Measurements from ENCODE around the gene RAB15. TPM values are rescaled to one million over a fixed set of nuclear protein-coding genes. Genes with fewer than 3 reads are reported as not detected.

Gene RAB15
- total and polyA plus RNA-seq, 9 of the 15 experiments (the other 6 are each of a cell fraction or from before 2014, with no cell fraction given), result 0.09 to 0.30 (median 0.16) TPM; not detected in 2

GRCh38 chr14:64974563-64974962, 2.4 kb upstream of the RAB15 start:
- in situ Hi-C loops (cut with MboI) (no loop called here), intact Hi-C loops (cut with micrococcal nuclease) (no loop called here)
- H3K9ac ChIP-seq (ENCODE audit: insufficient read depth in 1 of 2, low read depth in 2 of 2, low read length in 2 of 2), result no peak overlapping the region
- no peaks in the 10 kb centered on the region for H3K79me2 ChIP-seq (ENCODE audit: control insufficient read depth, insufficient read depth, low read length)
- no peak overlapping the region for H2AFZ ChIP-seq (ENCODE audit: low read depth, low read length)
- no TSS peak for BruUV-seq (replicated peaks)
- CTCF ChIA-PET (ENCODE audit: low intra/inter-chr PET ratio), result no interaction called here
- TF ChIP-seq ZNF57 (CRISPR knock-in tag; IDR thresholded peaks at IDR 0.05), result no peak
- no peaks in the 10 kb centered on the region for H3K36me3 ChIP-seq (ENCODE audit: control insufficient read depth, insufficient read depth, low read length)
- no peak for ATAC-seq
- H3K27ac ChIP-seq (ENCODE audit: extremely low read depth, low read depth, low read length), result no peak overlapping the region
- POLR2A ChIA-PET, result interaction anchor here (0.6 kb wide), 2 partner anchors 228 to 424 kb away, joined by 3 read pairs; no protein-coding TSS in a partner anchor
- H3K9me3 ChIP-seq (replicated peaks; ENCODE audit: control insufficient read depth, insufficient read depth, low read depth, low read length), result no peaks in the 10 kb centered on the region
- peaks cover 0 to 13% of the 10 kb centered on the region in 2 experiments; a peak in 2 of 5 replicates for H3K4me1 ChIP-seq (replicated peaks in 1 of 2; ENCODE audit: control insufficient read depth in 2 of 2, insufficient read depth in 2 of 2, low read length in 2 of 2)
- FAIRE-seq, result no peak
- H3K9me1 ChIP-seq (ENCODE audit: control insufficient read depth, insufficient read depth, low read length), result no peaks in the 10 kb centered on the region
- DNase-seq (ENCODE audit: extremely low read depth in 1 of 4, low spot score in 3 of 4), result no peak
- no peak overlapping the region for H3K4me2 ChIP-seq (ENCODE audit: insufficient read depth, low read length)
- 38% methylated on average over 8 of the region's 8 CpGs for WGBS (ENCODE audit: insufficient coverage, low coverage, missing lambda C conversion rate)
- H4K20me1 ChIP-seq (replicated peaks; ENCODE audit: control insufficient read depth, insufficient read depth, low read length), result no peaks in the 10 kb centered on the region
- H3K27me3 ChIP-seq (ENCODE audit: control insufficient read depth in 2 of 2, insufficient read depth in 2 of 2, low read length in 2 of 2), result peaks cover 4 to 41% of the 10 kb centered on the region in 2 experiments; a peak in 3 of 5 replicates
- no peak overlapping the region for H3K4me3 ChIP-seq

- Histone ChIP-seq H3K4me1 (replicated peaks in 1 of 2; ENCODE audit: control insufficient read depth in 2 of 2, insufficient read depth in 2 of 2, low read length in 2 of 2) (peaks cover 0 to 13% of the 10 kb centered on the region in 2 experiments; a peak in 2 of 5 replicates), H3K4me2 (ENCODE audit: insufficient read depth, low read length) (no peak overlapping the region), H3K9me1 (ENCODE audit: control insufficient read depth, insufficient read depth, low read length) (no peaks in the 10 kb centered on the region), H3K36me3 (ENCODE audit: control insufficient read depth, insufficient read depth, low read length) (no peaks in the 10 kb centered on the region), H3K9ac (ENCODE audit: insufficient read depth in 1 of 2, low read depth in 2 of 2, low read length in 2 of 2) (no peak overlapping the region), H3K27ac (ENCODE audit: extremely low read depth, low read depth, low read length) (no peak overlapping the region), H4K20me1 (replicated peaks; ENCODE audit: control insufficient read depth, insufficient read depth, low read length) (no peaks in the 10 kb centered on the region), H3K4me3 (no peak overlapping the region), H3K27me3 (ENCODE audit: control insufficient read depth in 2 of 2, insufficient read depth in 2 of 2, low read length in 2 of 2) (peaks cover 4 to 40% of the 10 kb centered on the region in 2 experiments; a peak in 3 of 5 replicates), H2AFZ (ENCODE audit: low read depth, low read length) (no peak overlapping the region), H3K9me3 (replicated peaks; ENCODE audit: control insufficient read depth, insufficient read depth, low read depth, low read length) (no peaks in the 10 kb centered on the region), H3K79me2 (ENCODE audit: control insufficient read depth, insufficient read depth, low read length) (no peaks in the 10 kb centered on the region)
- ChIA-PET CTCF (ENCODE audit: low intra/inter-chr PET ratio) (no interaction called here), POLR2A (no interaction called here)
- in situ Hi-C loops (cut with MboI), result no loop called here
- ATAC-seq, result no peak
- intact Hi-C loops (cut with micrococcal nuclease), result no loop called here
- 60% methylated on average over 1 of the region's 9 CpGs for WGBS (ENCODE audit: insufficient coverage, low coverage, missing lambda C conversion rate)
- no TSS peak for BruUV-seq (replicated peaks)
- no peak for FAIRE-seq
- no peak for DNase-seq (ENCODE audit: extremely low read depth in 1 of 4, low spot score in 3 of 4)
- no peak for TF ChIP-seq GTF2E2 (tag; IDR thresholded peaks at IDR 0.05)
- TF ChIP-seq NR0B1 (IDR thresholded peaks at IDR 0.05; ENCODE audit: partially characterized antibody), result no peak
- TF ChIP-seq, protein P1, sequence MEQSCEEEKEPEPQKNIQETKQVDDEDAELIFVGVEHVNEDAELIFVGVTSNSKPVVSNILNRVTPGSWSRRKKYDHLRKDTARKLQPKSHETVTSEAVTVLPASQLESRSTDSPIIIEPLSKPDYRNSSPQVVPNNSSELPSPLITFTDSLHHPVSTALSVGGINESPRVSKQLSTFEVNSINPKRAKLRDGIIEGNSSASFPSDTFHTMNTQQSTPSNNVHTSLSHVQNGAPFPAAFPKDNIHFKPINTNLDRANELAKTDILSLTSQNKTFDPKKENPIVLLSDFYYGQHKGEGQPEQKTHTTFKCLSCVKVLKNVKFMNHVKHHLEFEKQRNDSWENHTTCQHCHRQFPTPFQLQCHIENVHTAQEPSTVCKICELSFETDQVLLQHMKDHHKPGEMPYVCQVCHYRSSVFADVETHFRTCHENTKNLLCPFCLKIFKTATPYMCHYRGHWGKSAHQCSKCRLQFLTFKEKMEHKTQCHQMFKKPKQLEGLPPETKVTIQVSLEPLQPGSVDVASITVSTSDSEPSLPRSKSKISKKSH (CRISPR knock-in tag; IDR thresholded peaks at IDR 0.05), result no peak
- no peak for TF ChIP-seq PURB (CRISPR knock-in tag; IDR thresholded peaks at IDR 0.05; ENCODE audit: low read depth)
- TF ChIP-seq ZBTB5 (IDR thresholded peaks at IDR 0.05), result no peak
Measured at GRCh38 chr14:64973826-64974225, 1.7 kb upstream of the RAB15 start.
